Trophoblast cell (in vitro differentiated cells and primary cell): ENCODE data around the gene SREBF2.

Source experiments
- DNase-seq, 2 donors: peaks; one replicate each; pipeline ENCODE4 v3.0.0-alpha.2; 2016
- H2AFZ ChIP-seq: 2 replicates; pipeline ENCODE4 v1.6.1; 2013; ENCODE audit warnings: low read length, moderate library complexity, mild to moderate bottlenecking; ENCODE audit not compliant: insufficient read depth, poor library complexity
- H2AK5ac ChIP-seq: 2 replicates; pipeline ENCODE4 v1.6.1; 2013; ENCODE audit warnings: mild to moderate bottlenecking, low read length
- H2BK120ac ChIP-seq: 2 replicates; pipeline ENCODE4 v1.6.1; 2013; ENCODE audit warnings: low read length, mild to moderate bottlenecking, moderate library complexity; ENCODE audit not compliant: insufficient read depth, poor library complexity
- H2BK12ac ChIP-seq: 2 replicates; pipeline ENCODE4 v1.6.1; 2013; ENCODE audit warnings: mild to moderate bottlenecking, low read length, moderate library complexity
- H2BK5ac ChIP-seq: 2 replicates; pipeline ENCODE4 v1.6.1; 2013; ENCODE audit warnings: low read length, low read depth, moderate library complexity, mild to moderate bottlenecking; ENCODE audit not compliant: poor library complexity
- H3K14ac ChIP-seq: 2 replicates; pipeline ENCODE4 v1.6.1; 2013; ENCODE audit warnings: mild to moderate bottlenecking, low read length
- H3K18ac ChIP-seq: 2 replicates; pipeline ENCODE4 v1.6.1; 2013; ENCODE audit warnings: mild to moderate bottlenecking, low read length
- H3K23ac ChIP-seq: 2 replicates; pipeline ENCODE4 v1.6.1; 2013; ENCODE audit warnings: low read length
- H3K27ac ChIP-seq: 2 replicates; pipeline ENCODE4 v1.5.1; 2013; ENCODE audit warnings: low read depth, mild to moderate bottlenecking, inconsistent platforms, low read length, moderate library complexity
- H3K27me3 ChIP-seq: 2 replicates; pipeline ENCODE4 v1.6.1; 2013; ENCODE audit warnings: inconsistent platforms, mild to moderate bottlenecking, low read length, moderate library complexity; ENCODE audit not compliant: insufficient read depth
- H3K36me3 ChIP-seq, 2 experiments: 1 replicate in 1 of 2; 2 replicates in 1 of 2; pipeline ENCODE4 v1.6.1; 2013; ENCODE audit warnings: low read length in 2 of 2, mild to moderate bottlenecking in 2 of 2, moderate library complexity in 1 of 2; ENCODE audit not compliant: insufficient read depth in 2 of 2, control insufficient read depth in 1 of 2
- H3K4ac ChIP-seq: 2 replicates; pipeline ENCODE4 v1.6.1; 2013; ENCODE audit warnings: low read depth, mild to moderate bottlenecking, low read length, moderate library complexity
- H3K4me1 ChIP-seq, 2 experiments: 1 replicate in 1 of 2; 2 replicates in 1 of 2; pipeline ENCODE4 v1.6.1; 2013; ENCODE audit warnings: low read length in 2 of 2, mild to moderate bottlenecking in 2 of 2, moderate library complexity in 1 of 2; ENCODE audit not compliant: insufficient read depth in 2 of 2, control insufficient read depth in 1 of 2
- H3K4me2 ChIP-seq: 2 replicates; pipeline ENCODE4 v1.6.1; 2013; ENCODE audit warnings: inconsistent platforms, mild to moderate bottlenecking, low read length, moderate library complexity
- H3K4me3 ChIP-seq: 2 replicates; pipeline ENCODE4 v1.5.1; 2013; ENCODE audit warnings: mild to moderate bottlenecking, low read depth, low read length, inconsistent platforms
- H3K79me1 ChIP-seq: one replicate; pipeline ENCODE4 v1.6.1; 2013; ENCODE audit warnings: low read length
- H3K79me2 ChIP-seq: 2 replicates; pipeline ENCODE4 v1.6.1; 2013; ENCODE audit warnings: low read length, mild to moderate bottlenecking; ENCODE audit not compliant: control insufficient read depth, insufficient read depth, poor library complexity
- H3K9ac ChIP-seq: 2 replicates; pipeline ENCODE4 v1.6.1; 2013; ENCODE audit warnings: mild to moderate bottlenecking, low read length
- H3K9me3 ChIP-seq: 2 replicates; pipeline ENCODE4 v1.6.1; 2013; ENCODE audit warnings: low read depth, mild to moderate bottlenecking, control low read depth, inconsistent platforms, low read length; ENCODE audit not compliant: insufficient read depth
- H4K12ac ChIP-seq: 2 replicates; pipeline ENCODE4 v1.6.1; 2013; ENCODE audit warnings: low read depth, mild to moderate bottlenecking, low read length, moderate library complexity
- H4K8ac ChIP-seq: 2 replicates; pipeline ENCODE4 v1.6.1; 2013; ENCODE audit warnings: low read depth, mild to moderate bottlenecking, low read length, moderate library complexity
- H4K91ac ChIP-seq: one replicate; pipeline ENCODE4 v1.6.1; 2013; ENCODE audit warnings: low read depth, mild to moderate bottlenecking, low read length, moderate library complexity
- WGBS: extraction: QIAGEN DNeasy Blood & Tissue Kit; methylation state at CpG from one replicate; pipeline ENCODE4 v1.1.7; 2013; ENCODE audit warnings: missing lambda C conversion rate; ENCODE audit not compliant: insufficient read length, insufficient coverage; ENCODE audit errors: extremely low coverage; 5-methylcytosine and 5-hydroxymethylcytosine counted together

The SREBF2 gene

GRCh38 chr22:41935015-41935351 is 102.1 kb downstream of the SREBF2 start:
- H3K4ac ChIP-seq, result no peak overlapping the region

GRCh38 chr22:41935509-41935908 is 102.6 kb downstream of the SREBF2 start:
- Histone ChIP-seq H4K8ac (no peak overlapping the region), H3K27me3 (no peaks in the 10 kb centered on the region)

More at GRCh38 chr22:41935015-41935351, 102.1 kb downstream of the SREBF2 start:
- H2BK5ac ChIP-seq, result no peak overlapping the region
- H3K27ac ChIP-seq, result no peak overlapping the region
- no peak overlapping the region for H2BK120ac ChIP-seq
- peaks cover 9 to 12% of the 10 kb centered on the region in 2 experiments for H3K36me3 ChIP-seq
- no peaks in the 10 kb centered on the region for H3K79me1 ChIP-seq
- no peak overlapping the region for H3K4me3 ChIP-seq
- no peak overlapping the region for H3K14ac ChIP-seq
- H2AFZ ChIP-seq, result no peak overlapping the region
- WGBS, result no CpG with 5 or more reads among the region's 4 CpGs
- DNase-seq, result no peak
- no peak overlapping the region for H4K91ac ChIP-seq
- peaks cover 3% of the 10 kb centered on the region for H3K9me3 ChIP-seq
- H4K8ac ChIP-seq, result no peak overlapping the region
- H3K9ac ChIP-seq, result no peak overlapping the region
- no peaks in the 10 kb centered on the region for H3K4me1 ChIP-seq
- H3K23ac ChIP-seq, result no peak overlapping the region
- H2BK12ac ChIP-seq, result no peak overlapping the region
- no peaks in the 10 kb centered on the region for H3K79me2 ChIP-seq
- no peak overlapping the region for H3K18ac ChIP-seq
- no peak overlapping the region for H4K12ac ChIP-seq
- no peak overlapping the region for H3K4me2 ChIP-seq
- no peaks in the 10 kb centered on the region for H3K27me3 ChIP-seq
- H2AK5ac ChIP-seq, result no peak overlapping the region

GRCh38 chr22:41936894-41937169 is 103.9 kb downstream of the SREBF2 start:
- H2BK12ac ChIP-seq, result no peak overlapping the region
- H3K4ac ChIP-seq, result no peak overlapping the region
- no peak overlapping the region for H2BK120ac ChIP-seq
- peaks cover 3% of the 10 kb centered on the region for H3K9me3 ChIP-seq
- H3K4me1 ChIP-seq, result no peaks in the 10 kb centered on the region
- no peak overlapping the region for H3K18ac ChIP-seq
- no peak overlapping the region for H3K27ac ChIP-seq
- no peak overlapping the region for H2AK5ac ChIP-seq
- WGBS, result no CpG with 5 or more reads among the region's 2 CpGs
- no peaks in the 10 kb centered on the region for H3K27me3 ChIP-seq
- H3K14ac ChIP-seq, result no peak overlapping the region
- no peak for DNase-seq
- H3K36me3 ChIP-seq, result peaks cover 13 to 15% of the 10 kb centered on the region in 2 experiments
- no peak overlapping the region for H4K8ac ChIP-seq
- H2BK5ac ChIP-seq, result no peak overlapping the region
- no peaks in the 10 kb centered on the region for H3K79me1 ChIP-seq
- H3K9ac ChIP-seq, result no peak overlapping the region
- H4K91ac ChIP-seq, result no peak overlapping the region
- H3K4me3 ChIP-seq, result no peak overlapping the region
- H3K79me2 ChIP-seq, result no peaks in the 10 kb centered on the region
- H2AFZ ChIP-seq, result no peak overlapping the region
- no peak overlapping the region for H3K23ac ChIP-seq
- H3K4me2 ChIP-seq, result no peak overlapping the region
- no peak overlapping the region for H4K12ac ChIP-seq

More at GRCh38 chr22:41935509-41935908, 102.6 kb downstream of the SREBF2 start:
- no peaks in the 10 kb centered on the region for H3K4me1 ChIP-seq
- H2BK120ac ChIP-seq, result no peak overlapping the region
- H2AFZ ChIP-seq, result no peak overlapping the region
- no peak overlapping the region for H4K12ac ChIP-seq
- H3K9ac ChIP-seq, result no peak overlapping the region
- H2BK5ac ChIP-seq, result no peak overlapping the region
- no peak overlapping the region for H3K18ac ChIP-seq
- DNase-seq, result no peak
- H2AK5ac ChIP-seq, result no peak overlapping the region
- H3K36me3 ChIP-seq, result peaks cover 9 to 12% of the 10 kb centered on the region in 2 experiments
- no peak overlapping the region for H2BK12ac ChIP-seq
- no peak overlapping the region for H3K4ac ChIP-seq
- no peak overlapping the region for H3K4me2 ChIP-seq
- no peaks in the 10 kb centered on the region for H3K79me2 ChIP-seq
- H4K91ac ChIP-seq, result no peak overlapping the region
- WGBS, result no CpG with 5 or more reads among the region's 9 CpGs
- no peaks in the 10 kb centered on the region for H3K79me1 ChIP-seq
- no peak overlapping the region for H3K4me3 ChIP-seq
- no peak overlapping the region for H3K14ac ChIP-seq
- H3K9me3 ChIP-seq, result peaks cover 3% of the 10 kb centered on the region
- H3K27ac ChIP-seq, result no peak overlapping the region
- H3K23ac ChIP-seq, result no peak overlapping the region

- Histone ChIP-seq H3K4ac (no peak overlapping the region), H3K23ac (no peak overlapping the region), H4K91ac (no peak overlapping the region), H2AK5ac (no peak overlapping the region), H3K36me3 (peaks cover 28 to 29% of the 10 kb centered on the region in 2 experiments), H4K12ac (no peak overlapping the region), H3K79me1 (no peaks in the 10 kb centered on the region), H3K14ac (no peak overlapping the region), H3K27me3 (no peaks in the 10 kb centered on the region), H4K8ac (no peak overlapping the region), H3K9ac (no peak overlapping the region), H2BK12ac (no peak overlapping the region), H3K4me1 (no peaks in the 10 kb centered on the region), H3K4me3 (no peak overlapping the region), H2BK120ac (no peak overlapping the region), H2AFZ (no peak overlapping the region), H3K27ac (no peak overlapping the region), H3K18ac (no peak overlapping the region), H3K9me3 (no peaks in the 10 kb centered on the region), H3K4me2 (no peak overlapping the region), H3K79me2 (no peaks in the 10 kb centered on the region), H2BK5ac (no peak overlapping the region)
- WGBS, result no CpG with 5 or more reads among the region's 13 CpGs
- no peak for DNase-seq
These were observed 107.3 kb downstream of the SREBF2 start for GRCh38 chr22:41939981-41940831.
